Measurements from ENCODE around the gene DCDC2C.

DCDC2C gene

DNA sequence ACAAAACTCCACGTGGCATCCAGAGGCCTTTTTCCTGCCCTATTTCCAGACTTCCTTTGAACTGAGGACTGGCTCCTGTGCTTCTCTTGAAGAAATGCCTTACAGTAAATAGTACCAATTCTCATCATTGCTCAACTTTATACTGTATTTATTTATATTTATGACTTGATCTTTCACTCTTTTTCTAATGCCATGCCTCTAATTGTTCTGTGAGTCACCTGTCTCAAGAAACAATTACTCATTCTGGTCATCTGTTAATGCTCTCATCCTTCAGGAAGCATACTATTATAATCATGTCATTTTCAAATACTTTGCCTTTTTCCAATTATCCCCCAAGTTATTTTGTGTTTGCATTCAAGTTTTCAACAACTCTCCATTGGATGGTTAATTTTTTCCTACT, 85.9 kb downstream of the DCDC2C start:
- Histone ChIP-seq H3K27ac (ENCODE audit: low read depth, low read length, poor library complexity, severe bottlenecking) (no peak overlapping the region), H3K4me3 (ENCODE audit: low read depth, low read length, poor library complexity, severe bottlenecking) (no peak overlapping the region), H3K4me1 (ENCODE audit: insufficient read depth, low read length, severe bottlenecking) (no peaks in the 10 kb centered on the region), H3K79me2 (ENCODE audit: insufficient read depth, low read length) (no peaks in the 10 kb centered on the region), H3K9me2 (ENCODE audit: low read depth, low read length) (no peaks in the 10 kb centered on the region), H3K36me3 (ENCODE audit: insufficient read depth, low read length) (no peaks in the 10 kb centered on the region), H4K20me1 (ENCODE audit: insufficient read depth, low read length) (no peaks in the 10 kb centered on the region), H3K9me3 (ENCODE audit: low read length) (no peaks in the 10 kb centered on the region), H2AFZ (ENCODE audit: low read length) (no peak overlapping the region), H3K27me3 (ENCODE audit: insufficient read depth, low read length) (0 out of 2 replicates have a peak, but pooled peaks cover 4% of the 10 kb centered on the region), H3K9ac (ENCODE audit: low read length) (no peak overlapping the region), H3K4me2 (ENCODE audit: low read length) (no peak overlapping the region), H3F3A (ENCODE audit: insufficient read depth, low read length) (no peaks in the 10 kb centered on the region)
- no peak for TF ChIP-seq EZH2 (IDR thresholded peaks at IDR 0.05; ENCODE audit: borderline replicate concordance, low read length)
- TF ChIP-seq, protein P1, sequence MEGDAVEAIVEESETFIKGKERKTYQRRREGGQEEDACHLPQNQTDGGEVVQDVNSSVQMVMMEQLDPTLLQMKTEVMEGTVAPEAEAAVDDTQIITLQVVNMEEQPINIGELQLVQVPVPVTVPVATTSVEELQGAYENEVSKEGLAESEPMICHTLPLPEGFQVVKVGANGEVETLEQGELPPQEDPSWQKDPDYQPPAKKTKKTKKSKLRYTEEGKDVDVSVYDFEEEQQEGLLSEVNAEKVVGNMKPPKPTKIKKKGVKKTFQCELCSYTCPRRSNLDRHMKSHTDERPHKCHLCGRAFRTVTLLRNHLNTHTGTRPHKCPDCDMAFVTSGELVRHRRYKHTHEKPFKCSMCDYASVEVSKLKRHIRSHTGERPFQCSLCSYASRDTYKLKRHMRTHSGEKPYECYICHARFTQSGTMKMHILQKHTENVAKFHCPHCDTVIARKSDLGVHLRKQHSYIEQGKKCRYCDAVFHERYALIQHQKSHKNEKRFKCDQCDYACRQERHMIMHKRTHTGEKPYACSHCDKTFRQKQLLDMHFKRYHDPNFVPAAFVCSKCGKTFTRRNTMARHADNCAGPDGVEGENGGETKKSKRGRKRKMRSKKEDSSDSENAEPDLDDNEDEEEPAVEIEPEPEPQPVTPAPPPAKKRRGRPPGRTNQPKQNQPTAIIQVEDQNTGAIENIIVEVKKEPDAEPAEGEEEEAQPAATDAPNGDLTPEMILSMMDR (IDR thresholded peaks at IDR 0.05; ENCODE audit: low read length), result no peak

DNA sequence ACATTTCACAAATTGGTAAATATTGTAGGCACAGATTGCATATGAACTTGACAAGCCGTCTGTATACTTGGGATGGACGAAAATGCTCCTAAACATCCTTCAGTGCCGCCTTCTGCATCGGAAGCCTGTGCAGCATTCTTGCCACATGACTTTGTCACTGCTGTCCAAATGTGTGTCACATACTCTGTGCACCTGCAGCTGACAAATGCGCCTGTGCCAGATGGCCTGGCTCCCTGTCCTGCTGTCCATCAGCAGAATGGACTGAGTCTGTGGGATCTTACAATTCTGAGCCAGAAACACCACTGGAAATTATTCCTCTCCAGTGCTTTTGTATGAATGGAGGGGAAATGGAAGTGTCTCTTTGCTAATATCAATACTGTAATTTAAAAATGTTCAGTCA, 89.9 kb downstream of the DCDC2C start:
- no peaks in the 10 kb centered on the region for H3K9me3 ChIP-seq (ENCODE audit: low read length)
- no peaks in the 10 kb centered on the region for H3K36me3 ChIP-seq (ENCODE audit: insufficient read depth, low read length)
- H3F3A ChIP-seq (ENCODE audit: insufficient read depth, low read length), result no peaks in the 10 kb centered on the region
- H3K79me2 ChIP-seq (ENCODE audit: insufficient read depth, low read length), result no peaks in the 10 kb centered on the region
- no peaks in the 10 kb centered on the region for H4K20me1 ChIP-seq (ENCODE audit: insufficient read depth, low read length)
- H3K9me2 ChIP-seq (ENCODE audit: low read depth, low read length), result no peaks in the 10 kb centered on the region
- H3K4me1 ChIP-seq (ENCODE audit: insufficient read depth, low read length, severe bottlenecking), result no peaks in the 10 kb centered on the region
- H3K27me3 ChIP-seq (ENCODE audit: insufficient read depth, low read length), result 0 out of 2 replicates have a peak, but pooled peaks cover 4% of the 10 kb centered on the region
- no peak overlapping the region for H3K4me2 ChIP-seq (ENCODE audit: low read length)
- TF ChIP-seq EZH2 (IDR thresholded peaks at IDR 0.05; ENCODE audit: borderline replicate concordance, low read length), result no peak
- TF ChIP-seq, protein P1 (IDR thresholded peaks at IDR 0.05; ENCODE audit: low read length), result no peak
- H3K4me3 ChIP-seq (ENCODE audit: low read depth, low read length, poor library complexity, severe bottlenecking), result no peak overlapping the region
- H3K9ac ChIP-seq (ENCODE audit: low read length), result no peak overlapping the region
- no peak overlapping the region for H3K27ac ChIP-seq (ENCODE audit: low read depth, low read length, poor library complexity, severe bottlenecking)
- no peak overlapping the region for H2AFZ ChIP-seq (ENCODE audit: low read length)

DNA sequence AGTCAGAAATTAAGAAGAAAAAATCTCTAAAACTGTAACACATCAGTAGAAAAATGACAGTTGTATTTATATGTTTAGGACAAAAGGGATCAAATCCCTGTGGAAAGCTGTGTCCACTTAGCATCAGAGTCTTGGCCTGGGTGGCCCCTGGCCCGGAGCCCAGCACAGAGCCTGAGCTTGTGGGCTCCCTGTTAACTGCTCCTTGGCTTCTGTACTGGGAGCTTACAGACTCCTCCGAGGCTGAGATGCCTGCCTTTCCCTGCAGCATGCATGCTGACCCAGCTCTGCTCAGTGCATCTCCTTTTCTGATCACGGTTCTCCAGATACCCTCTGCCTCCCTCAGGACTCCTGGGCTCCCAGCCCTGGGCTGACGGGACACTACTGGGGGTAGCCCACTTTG, 98.1 kb downstream of the DCDC2C start:
- Histone ChIP-seq H3K9me3 (ENCODE audit: low read length) (no peaks in the 10 kb centered on the region), H3K9me2 (ENCODE audit: low read depth, low read length) (no peaks in the 10 kb centered on the region), H3K27me3 (ENCODE audit: insufficient read depth, low read length) (no peaks in the 10 kb centered on the region; the same call in 1 of the 2 replicates), H3K4me1 (ENCODE audit: insufficient read depth, low read length, severe bottlenecking) (no peaks in the 10 kb centered on the region), H3K27ac (ENCODE audit: low read depth, low read length, poor library complexity, severe bottlenecking) (no peak overlapping the region), H2AFZ (ENCODE audit: low read length) (no peak overlapping the region), H4K20me1 (ENCODE audit: insufficient read depth, low read length) (no peaks in the 10 kb centered on the region), H3K36me3 (ENCODE audit: insufficient read depth, low read length) (no peaks in the 10 kb centered on the region), H3K4me3 (ENCODE audit: low read depth, low read length, poor library complexity, severe bottlenecking) (no peak overlapping the region), H3K4me2 (ENCODE audit: low read length) (no peak overlapping the region), H3K79me2 (ENCODE audit: insufficient read depth, low read length) (no peaks in the 10 kb centered on the region), H3F3A (ENCODE audit: insufficient read depth, low read length) (no peaks in the 10 kb centered on the region), H3K9ac (ENCODE audit: low read length) (no peak overlapping the region)
- TF ChIP-seq, protein P1 (IDR thresholded peaks at IDR 0.05; ENCODE audit: low read length), result no peak
- TF ChIP-seq EZH2 (IDR thresholded peaks at IDR 0.05; ENCODE audit: borderline replicate concordance, low read length), result no peak
